GM21717 (cell line): Measurements from ENCODE around the gene BBS12.
A peak's percentile ranks its signal among the peaks of the same experiment; 100 is the strongest.
"Not testable (repeated sequence)": the region's sequence is repeated elsewhere in the genome, so short reads cannot be mapped to it uniquely, and the experiment has no call there.

Experiments used
- ATAC-seq: cut with Tn5 transposase; IDR thresholded peaks from one replicate; pipeline ENCODE4 v1.9.1; 2021; ENCODE audit warnings: mild to moderate bottlenecking, moderate library complexity; ENCODE audit not compliant: unreplicated experiment

The BBS12 gene

DNA sequence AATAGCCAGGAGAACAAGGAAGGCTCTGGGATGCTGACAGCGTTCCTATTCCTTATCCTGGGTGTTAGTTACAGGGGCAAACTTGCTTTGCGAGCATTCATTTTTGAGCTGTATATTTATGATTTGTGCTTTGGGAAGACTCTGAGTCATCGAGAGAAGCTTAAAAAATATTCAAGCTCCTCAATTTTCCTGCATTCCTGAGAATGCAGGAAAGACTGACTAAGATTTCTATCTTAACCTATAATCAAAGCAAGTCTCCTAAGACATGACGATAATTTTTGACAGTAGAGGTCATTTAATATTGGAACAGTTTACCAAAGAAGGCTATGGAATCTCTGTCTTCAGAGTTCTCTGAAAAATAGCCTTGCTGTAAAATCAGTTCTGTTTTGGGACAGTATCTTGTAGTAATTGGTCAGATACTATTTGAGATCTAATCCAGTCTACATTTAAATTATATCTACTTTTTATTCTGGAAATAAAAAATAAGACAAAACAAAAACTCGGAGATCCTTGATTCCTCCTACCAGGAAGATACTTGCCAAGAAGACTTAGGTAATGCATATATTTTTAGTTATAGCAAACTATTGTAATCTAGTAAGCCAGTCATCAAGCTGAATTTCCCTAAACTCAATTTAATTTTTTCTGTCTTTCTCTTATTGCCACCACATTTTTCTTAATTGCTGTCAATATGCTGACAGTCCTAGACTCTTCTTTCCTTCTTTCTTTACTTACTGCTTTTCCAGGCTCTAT lies 31.7 kb downstream of the BBS12 start:
- peak; percentile 9 for ATAC-seq

DNA sequence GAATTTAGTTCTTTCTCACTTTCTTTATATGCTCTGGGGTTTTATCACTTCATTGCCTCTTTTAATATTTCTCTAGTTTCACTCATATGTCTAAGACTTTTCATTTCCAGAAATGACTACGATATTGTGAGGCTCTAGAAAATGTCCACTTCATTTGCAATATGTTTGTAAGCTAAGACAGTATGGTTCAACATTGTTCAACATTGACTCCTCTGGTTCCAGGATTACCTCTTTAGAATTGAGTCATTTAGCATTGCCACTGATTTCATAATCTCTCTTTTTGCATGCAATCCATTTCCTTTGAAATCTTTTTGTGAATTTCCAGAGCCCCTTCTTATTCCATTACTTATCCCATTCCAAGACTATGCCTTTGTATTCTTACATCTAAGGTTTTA lies 32.3 kb downstream of the BBS12 start:
- peak; percentile 92 for ATAC-seq

GRCh38 chr4:122765692-122766352 lies 33.3 kb downstream of the BBS12 start:
- ATAC-seq = no peak

DNA sequence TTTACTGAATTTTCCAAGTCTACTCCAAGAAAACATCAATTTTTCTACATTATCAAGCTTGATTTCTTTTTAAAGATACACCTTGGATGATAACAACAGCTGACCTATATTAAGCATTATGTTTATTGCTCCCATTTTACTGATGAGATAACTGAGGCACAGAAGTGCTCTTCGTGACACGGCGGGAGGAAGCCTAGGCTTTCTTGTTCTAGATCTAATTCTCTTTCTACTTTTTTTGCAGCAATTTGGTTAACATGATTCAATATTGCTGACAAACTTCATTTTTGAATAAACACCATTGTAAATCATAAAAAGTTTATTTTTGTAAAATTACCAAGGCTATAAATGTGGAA lies 33.8 kb downstream of the BBS12 start:
- no peak for ATAC-seq

DNA sequence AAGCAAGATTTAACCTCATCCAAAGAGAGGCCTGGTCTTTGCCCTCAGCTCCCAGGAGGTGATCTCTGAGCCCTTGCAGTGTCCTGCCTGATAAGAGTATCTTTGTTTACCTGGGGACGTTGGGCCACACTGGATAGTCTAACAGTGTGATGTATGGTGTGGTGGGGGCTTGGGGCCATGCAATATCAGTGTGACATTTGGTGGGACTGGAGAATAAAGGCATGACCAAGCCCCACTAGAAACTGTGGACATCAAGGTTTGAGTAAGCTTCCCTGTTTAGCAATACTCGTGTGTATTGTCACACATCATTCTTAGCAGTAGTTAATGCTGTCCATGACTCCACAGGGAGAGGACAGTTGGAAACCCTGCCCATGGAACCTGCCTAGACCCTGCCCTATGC lies 34.4 kb downstream of the BBS12 start:
- no peak for ATAC-seq

DNA sequence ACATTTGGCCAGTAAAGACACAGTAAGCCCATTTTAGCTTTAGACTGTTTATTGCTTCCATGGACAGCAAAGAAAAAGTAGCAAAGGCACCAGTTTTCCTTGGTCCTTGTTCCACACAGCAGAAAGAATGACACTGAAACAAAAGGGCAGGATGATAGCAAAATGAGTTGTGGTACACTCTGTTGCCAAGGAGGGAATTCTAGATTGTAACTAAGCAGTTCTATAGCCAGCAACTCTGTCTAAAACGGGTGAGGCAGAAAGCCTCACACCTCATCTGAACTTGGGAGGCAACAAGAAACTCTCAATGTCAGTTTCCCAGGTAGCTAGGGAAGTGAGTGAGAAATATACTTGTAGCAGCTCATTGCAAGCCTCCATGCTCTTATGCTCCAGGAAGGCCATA lies 39.2 kb downstream of the BBS12 start:
- no peak for ATAC-seq

DNA sequence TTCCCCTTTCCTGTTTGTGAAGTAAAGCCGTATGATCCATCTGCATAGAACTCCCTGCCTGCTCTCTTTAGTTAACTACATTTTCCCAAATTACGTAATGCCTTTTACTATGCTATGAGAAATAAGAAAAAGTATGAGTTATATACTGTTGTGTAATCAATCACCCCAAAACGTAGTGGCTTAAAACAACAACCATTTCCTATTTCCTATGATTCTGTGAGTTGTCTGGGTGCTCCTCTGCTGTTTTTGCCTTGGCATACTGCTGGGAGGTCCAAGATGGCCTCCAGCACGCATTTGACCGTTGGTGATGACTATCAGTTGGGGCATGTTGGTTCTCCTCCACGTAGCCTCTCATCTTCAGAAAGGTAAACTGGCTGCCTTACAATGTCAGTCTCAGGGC lies 39.8 kb downstream of the BBS12 start:
- ATAC-seq = no peak

- no peak for ATAC-seq
Observed at GRCh38 chr4:122772986-122773385, 40.5 kb downstream of the BBS12 start.

GRCh38 chr4:122775039-122775438 lies 42.5 kb downstream of the BBS12 start:
- no peak for ATAC-seq

DNA sequence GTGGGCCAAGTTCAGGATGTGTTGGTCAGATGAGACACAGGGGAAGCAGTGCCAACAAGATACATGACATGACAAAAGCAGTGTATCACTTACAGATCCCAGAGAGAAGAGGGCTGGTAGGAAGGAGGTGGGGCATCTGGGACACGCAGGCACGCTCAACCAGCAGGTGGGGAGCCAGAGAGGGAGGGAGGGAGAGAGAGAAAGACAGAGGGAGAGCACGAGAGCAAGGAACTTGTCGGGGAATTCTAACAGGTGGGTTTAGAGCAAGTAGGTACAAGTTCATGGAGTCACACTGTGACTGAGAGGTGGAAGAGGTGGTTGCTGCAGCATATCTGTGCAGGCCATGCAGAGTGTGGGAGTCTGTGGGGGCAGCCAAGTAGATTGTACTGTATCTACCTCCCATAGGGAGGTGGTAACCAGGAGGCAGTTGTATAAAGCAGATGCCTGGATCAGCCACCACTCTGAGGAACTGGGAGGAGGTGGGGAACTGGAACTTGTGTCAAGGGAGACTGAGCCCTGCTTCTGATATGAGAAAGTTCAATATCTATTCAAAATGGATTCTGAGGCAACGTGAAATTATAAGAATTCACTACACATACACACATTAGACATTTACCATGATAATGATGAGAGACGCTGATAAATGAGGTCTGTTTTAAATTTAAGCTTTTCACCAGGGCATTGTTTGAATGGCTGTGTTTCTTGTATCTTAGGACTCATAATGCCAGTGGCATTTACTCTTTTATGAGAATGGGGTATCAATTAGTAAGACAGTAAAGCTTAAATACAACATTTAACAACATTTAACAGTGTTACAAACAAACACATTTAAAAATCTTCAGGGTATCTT lies 43.7 kb downstream of the BBS12 start:
- no peak for ATAC-seq

- no peak for ATAC-seq
Observed at GRCh38 chr4:122776916-122777315, 44.4 kb downstream of the BBS12 start.

GRCh38 chr4:122777846-122778673 lies 45.6 kb downstream of the BBS12 start:
- ATAC-seq = no peak

DNA sequence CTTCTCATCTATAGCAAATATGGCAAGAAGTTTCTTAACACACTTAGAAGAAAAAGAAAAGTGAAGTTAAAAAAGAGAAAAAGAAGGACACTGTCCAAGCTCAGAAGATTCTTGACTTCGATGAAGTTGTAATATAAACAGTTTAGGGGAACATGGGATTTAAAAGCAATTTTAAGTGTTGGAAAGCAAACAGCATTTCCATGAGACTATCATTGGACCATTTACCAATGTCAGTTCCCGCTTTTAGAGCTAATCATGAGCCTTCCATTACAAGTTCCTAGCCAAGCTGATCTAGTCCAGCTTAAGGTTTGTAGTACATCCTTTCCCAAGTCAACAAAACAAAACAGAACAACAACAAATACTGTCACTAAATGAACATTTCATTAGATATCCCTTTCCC lies 49.0 kb downstream of the BBS12 start:
- ATAC-seq = no peak

- ATAC-seq = no peak
Observed at GRCh38 chr4:122783301-122784215, 51.1 kb downstream of the BBS12 start.

- no peak for ATAC-seq
Observed at GRCh38 chr4:122784261-122784660, 51.8 kb downstream of the BBS12 start.

DNA sequence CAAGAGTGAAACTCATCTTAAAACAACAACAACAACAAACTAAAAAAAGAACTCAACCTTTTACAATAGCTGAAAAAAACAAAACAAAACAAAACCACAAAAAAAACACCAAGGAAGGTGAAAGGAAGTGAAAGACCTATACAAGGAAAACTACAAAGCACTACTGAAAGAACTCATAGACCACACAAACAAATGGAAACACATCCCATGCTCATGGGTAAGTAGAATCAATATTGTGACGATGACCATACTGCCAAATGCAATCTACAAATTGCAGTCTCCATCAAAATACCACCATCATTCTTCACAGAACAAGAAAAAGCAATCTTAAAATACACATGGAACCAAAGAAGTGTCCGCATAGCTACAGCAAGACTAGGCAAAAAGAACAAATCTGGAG lies 52.6 kb downstream of the BBS12 start:
- no peak for ATAC-seq

- not testable (repeated sequence) for ATAC-seq
Observed at GRCh38 chr4:122786296-122786695, 53.8 kb downstream of the BBS12 start.

- not testable (repeated sequence) for ATAC-seq
Observed at GRCh38 chr4:122786920-122787319, 54.4 kb downstream of the BBS12 start.

GRCh38 chr4:122787940-122788339 lies 55.4 kb downstream of the BBS12 start:
- no peak for ATAC-seq

DNA sequence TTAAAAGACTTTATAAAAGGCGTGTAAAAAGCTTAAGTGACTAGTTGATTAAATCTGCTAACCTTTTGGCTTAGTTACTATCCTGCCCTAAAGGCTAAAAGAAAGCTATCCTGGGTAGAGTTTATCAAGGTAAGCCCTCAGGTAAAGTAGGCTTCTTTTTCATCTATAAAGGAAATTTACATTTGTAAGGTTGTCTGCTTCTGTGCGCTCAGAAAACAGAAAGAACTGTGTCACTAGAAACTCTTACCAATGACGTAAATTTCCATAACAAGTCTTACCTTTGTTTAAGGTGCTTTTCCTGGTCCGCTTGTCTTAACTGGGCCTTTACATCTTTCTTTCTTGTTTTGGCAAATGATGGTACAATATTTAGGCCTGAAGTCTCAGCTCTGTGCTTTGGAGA lies 56.4 kb downstream of the BBS12 start:
- ATAC-seq = no peak
